ENCODE measurements around the gene PRSS36.
A peak's percentile ranks its signal among the peaks of the same experiment; 100 is the strongest.

PRSS36 gene

DNA sequence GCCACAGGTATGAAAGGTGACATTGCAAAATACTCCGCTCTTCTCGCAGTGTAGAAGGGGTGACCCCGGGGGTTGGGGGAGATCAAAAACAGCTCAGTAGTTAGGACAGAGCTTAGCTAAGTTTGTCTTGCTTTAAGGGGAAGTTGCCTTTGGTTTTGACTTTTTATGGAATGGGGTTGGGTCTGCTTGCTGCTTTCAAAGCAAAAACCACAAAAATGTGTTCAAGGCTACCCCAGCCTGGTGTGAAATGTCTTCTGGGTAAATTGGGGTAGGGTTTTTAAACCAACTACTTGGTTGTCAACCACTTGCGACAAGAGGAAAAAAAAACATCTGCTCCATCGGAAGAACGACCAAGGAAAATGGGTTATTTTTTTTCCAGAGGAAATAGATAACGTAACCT, 36.3 kb upstream of the PRSS36 start:
- Histone ChIP-seq H3K4me2 (ENCODE audit: insufficient read depth, low read length, poor library complexity, severe bottlenecking) (no peak overlapping the region), H2BK120ac (ENCODE audit: low read depth, low read length) (no peak overlapping the region), H4K8ac (ENCODE audit: low read depth, low read length) (no peak overlapping the region), H3K18ac (ENCODE audit: low read length) (no peak overlapping the region), H3K4ac (ENCODE audit: low read length) (no peak overlapping the region), H3K4me3 (ENCODE audit: low read length in 2 of 2) (no peak overlapping the region), H4K91ac (ENCODE audit: low read depth, low read length, poor library complexity) (no peak overlapping the region), H2BK15ac (ENCODE audit: low read length) (no peak overlapping the region), H2AK5ac (ENCODE audit: low read depth, low read length) (no peak overlapping the region), H2BK5ac (ENCODE audit: low read length) (no peak overlapping the region), H3K9me3 (replicated peaks in 1 of 2; ENCODE audit: control insufficient read depth in 2 of 2, insufficient read depth in 1 of 2, low read depth in 1 of 2, low read length in 2 of 2) (no peaks in the 10 kb centered on the region), H3K36me3 (replicated peaks in 1 of 2; ENCODE audit: control insufficient read depth in 2 of 2, insufficient read depth in 2 of 2, low read length in 2 of 2) (peaks cover 66 to 100% of the 10 kb centered on the region in 2 donors), H2BK12ac (ENCODE audit: low read length) (no peak overlapping the region), H3K9ac (ENCODE audit: low read depth, low read length, poor library complexity) (no peak overlapping the region), H3K23ac (ENCODE audit: low read depth, low read length, poor library complexity) (no peak overlapping the region), H3K14ac (ENCODE audit: low read length) (no peak overlapping the region), H3K27ac (replicated peaks; ENCODE audit: low read length) (no peak overlapping the region), H2AFZ (ENCODE audit: low read length) (no peak overlapping the region), H3K79me1 (ENCODE audit: low read depth, low read length) (peaks cover 10% of the 10 kb centered on the region), H3K4me1 (ENCODE audit: control insufficient read depth in 2 of 2, insufficient read depth in 1 of 2, low read depth in 1 of 2, low read length in 2 of 2) (peaks cover 5 to 8% of the 10 kb centered on the region in 2 donors), H3K27me3 (ENCODE audit: control insufficient read depth in 3 of 3, insufficient read depth in 3 of 3, low read depth in 1 of 3, low read length in 3 of 3) (no peaks in the 10 kb centered on the region)
- no CpG with 5 or more reads among the region's 7 CpGs for WGBS, 2 donors (ENCODE audit: extremely low coverage in 2 of 2, insufficient read length in 2 of 2, insufficient replicate concordance in 1 of 2)
- DNase-seq (ENCODE audit: low spot score), result no peak

GRCh38 chr16:31185339-31185738, 35.5 kb upstream of the PRSS36 start:
- Histone ChIP-seq H4K8ac (ENCODE audit: low read depth, low read length) (no peak overlapping the region), H2BK5ac (ENCODE audit: low read length) (no peak overlapping the region), H3K79me1 (ENCODE audit: low read depth, low read length) (peaks cover 10% of the 10 kb centered on the region), H2AFZ (ENCODE audit: low read length) (no peak overlapping the region), H2AK5ac (ENCODE audit: low read depth, low read length) (no peak overlapping the region), H3K27me3 (ENCODE audit: control insufficient read depth in 3 of 3, insufficient read depth in 3 of 3, low read depth in 1 of 3, low read length in 3 of 3) (no peaks in the 10 kb centered on the region), H3K4me1 (ENCODE audit: control insufficient read depth in 2 of 2, insufficient read depth in 1 of 2, low read depth in 1 of 2, low read length in 2 of 2) (peaks cover 5 to 8% of the 10 kb centered on the region in 2 donors), H3K4me2 (ENCODE audit: insufficient read depth, low read length, poor library complexity, severe bottlenecking) (no peak overlapping the region), H3K9ac (ENCODE audit: low read depth, low read length, poor library complexity) (no peak overlapping the region), H3K14ac (ENCODE audit: low read length) (no peak overlapping the region), H3K27ac (replicated peaks; ENCODE audit: low read length) (no peak overlapping the region), H2BK120ac (ENCODE audit: low read depth, low read length) (no peak overlapping the region), H3K18ac (ENCODE audit: low read length) (no peak overlapping the region), H3K4me3 (ENCODE audit: low read length in 2 of 2) (no peak overlapping the region), H2BK15ac (ENCODE audit: low read length) (no peak overlapping the region), H3K9me3 (replicated peaks in 1 of 2; ENCODE audit: control insufficient read depth in 2 of 2, insufficient read depth in 1 of 2, low read depth in 1 of 2, low read length in 2 of 2) (no peaks in the 10 kb centered on the region), H3K36me3 (replicated peaks in 1 of 2; ENCODE audit: control insufficient read depth in 2 of 2, insufficient read depth in 2 of 2, low read length in 2 of 2) (peaks cover 59 to 97% of the 10 kb centered on the region in 2 donors), H2BK12ac (ENCODE audit: low read length) (no peak overlapping the region), H3K4ac (ENCODE audit: low read length) (no peak overlapping the region), H3K23ac (ENCODE audit: low read depth, low read length, poor library complexity) (no peak overlapping the region), H4K91ac (ENCODE audit: low read depth, low read length, poor library complexity) (no peak overlapping the region)
- DNase-seq (ENCODE audit: low spot score), result no peak
- no CpG with 5 or more reads among the region's 5 CpGs for WGBS, 2 donors (ENCODE audit: extremely low coverage in 2 of 2, insufficient read length in 2 of 2, insufficient replicate concordance in 1 of 2)

- peaks cover 55 to 92% of the 10 kb centered on the region in 2 donors for H3K36me3 ChIP-seq (replicated peaks in 1 of 2; ENCODE audit: control insufficient read depth in 2 of 2, insufficient read depth in 2 of 2, low read length in 2 of 2)
Measured at GRCh38 chr16:31184888-31185287, 35.0 kb upstream of the PRSS36 start.

GRCh38 chr16:31183432-31184428, 33.9 kb upstream of the PRSS36 start:
- Histone ChIP-seq H3K9ac (ENCODE audit: low read depth, low read length, poor library complexity) (no peak overlapping the region), H3K27ac (replicated peaks; ENCODE audit: low read length) (peak overlapping the region; percentile 25), H2BK15ac (ENCODE audit: low read length) (no peak overlapping the region), H4K91ac (ENCODE audit: low read depth, low read length, poor library complexity) (no peak overlapping the region), H2BK120ac (ENCODE audit: low read depth, low read length) (no peak overlapping the region), H2BK12ac (ENCODE audit: low read length) (no peak overlapping the region), H2BK5ac (ENCODE audit: low read length) (no peak overlapping the region), H4K8ac (ENCODE audit: low read depth, low read length) (no peak overlapping the region), H3K27me3 (ENCODE audit: control insufficient read depth in 3 of 3, insufficient read depth in 3 of 3, low read depth in 1 of 3, low read length in 3 of 3) (no peaks in the 10 kb centered on the region), H3K9me3 (replicated peaks in 1 of 2; ENCODE audit: control insufficient read depth in 2 of 2, insufficient read depth in 1 of 2, low read depth in 1 of 2, low read length in 2 of 2) (no peaks in the 10 kb centered on the region), H3K4me1 (ENCODE audit: control insufficient read depth in 2 of 2, insufficient read depth in 1 of 2, low read depth in 1 of 2, low read length in 2 of 2) (peaks cover 7 to 11% of the 10 kb centered on the region in 2 donors), H3K4me3 (ENCODE audit: low read length in 2 of 2) (no peak overlapping the region), H3K14ac (ENCODE audit: low read length) (no peak overlapping the region), H2AK5ac (ENCODE audit: low read depth, low read length) (no peak overlapping the region), H3K79me1 (ENCODE audit: low read depth, low read length) (peaks cover 4% of the 10 kb centered on the region), H3K4ac (ENCODE audit: low read length) (no peak overlapping the region), H2AFZ (ENCODE audit: low read length) (no peak overlapping the region), H3K4me2 (ENCODE audit: insufficient read depth, low read length, poor library complexity, severe bottlenecking) (peak overlapping the region; percentile 20), H3K36me3 (replicated peaks in 1 of 2; ENCODE audit: control insufficient read depth in 2 of 2, insufficient read depth in 2 of 2, low read length in 2 of 2) (peaks cover 46 to 81% of the 10 kb centered on the region in 2 donors), H3K23ac (ENCODE audit: low read depth, low read length, poor library complexity) (no peak overlapping the region), H3K18ac (ENCODE audit: low read length) (no peak overlapping the region)
- no peak for DNase-seq (ENCODE audit: low spot score)
- WGBS, 2 donors (ENCODE audit: extremely low coverage in 2 of 2, insufficient read length in 2 of 2, insufficient replicate concordance in 1 of 2), result no CpG with 5 or more reads among the region's 10 CpGs

More at GRCh38 chr16:31184888-31185287, 35.0 kb upstream of the PRSS36 start:
- DNase-seq (ENCODE audit: low spot score), result no peak
- peak overlapping the region; percentile 73 for H3K9ac ChIP-seq (ENCODE audit: low read depth, low read length, poor library complexity)
- no peak overlapping the region for H4K8ac ChIP-seq (ENCODE audit: low read depth, low read length)
- H2BK120ac ChIP-seq (ENCODE audit: low read depth, low read length), result no peak overlapping the region
- no peak overlapping the region for H3K4me2 ChIP-seq (ENCODE audit: insufficient read depth, low read length, poor library complexity, severe bottlenecking)
- H3K18ac ChIP-seq (ENCODE audit: low read length), result no peak overlapping the region
- H3K79me1 ChIP-seq (ENCODE audit: low read depth, low read length), result peaks cover 6% of the 10 kb centered on the region
- H3K27ac ChIP-seq (replicated peaks; ENCODE audit: low read length), result no peak overlapping the region
- H4K91ac ChIP-seq (ENCODE audit: low read depth, low read length, poor library complexity), result no peak overlapping the region
- no peak overlapping the region for H2AK5ac ChIP-seq (ENCODE audit: low read depth, low read length)
- H3K4me1 ChIP-seq (ENCODE audit: control insufficient read depth in 2 of 2, insufficient read depth in 1 of 2, low read depth in 1 of 2, low read length in 2 of 2), result peaks cover 5 to 8% of the 10 kb centered on the region in 2 donors
- H2BK12ac ChIP-seq (ENCODE audit: low read length), result no peak overlapping the region
- no peak overlapping the region for H2BK15ac ChIP-seq (ENCODE audit: low read length)
- H3K9me3 ChIP-seq (replicated peaks in 1 of 2; ENCODE audit: control insufficient read depth in 2 of 2, insufficient read depth in 1 of 2, low read depth in 1 of 2, low read length in 2 of 2), result no peaks in the 10 kb centered on the region
- no peak overlapping the region for H2AFZ ChIP-seq (ENCODE audit: low read length)
- no peaks in the 10 kb centered on the region for H3K27me3 ChIP-seq (ENCODE audit: control insufficient read depth in 3 of 3, insufficient read depth in 3 of 3, low read depth in 1 of 3, low read length in 3 of 3)
- H3K14ac ChIP-seq (ENCODE audit: low read length), result no peak overlapping the region
- H2BK5ac ChIP-seq (ENCODE audit: low read length), result no peak overlapping the region
- no CpG with 5 or more reads among the region's 14 CpGs for WGBS, 2 donors (ENCODE audit: extremely low coverage in 2 of 2, insufficient read length in 2 of 2, insufficient replicate concordance in 1 of 2)
- no peak overlapping the region for H3K23ac ChIP-seq (ENCODE audit: low read depth, low read length, poor library complexity)
- H3K4me3 ChIP-seq (ENCODE audit: low read length in 2 of 2), result no peak overlapping the region
- no peak overlapping the region for H3K4ac ChIP-seq (ENCODE audit: low read length)
